ENCODE results near the gene CCDC68.

CCDC68 gene

DNA sequence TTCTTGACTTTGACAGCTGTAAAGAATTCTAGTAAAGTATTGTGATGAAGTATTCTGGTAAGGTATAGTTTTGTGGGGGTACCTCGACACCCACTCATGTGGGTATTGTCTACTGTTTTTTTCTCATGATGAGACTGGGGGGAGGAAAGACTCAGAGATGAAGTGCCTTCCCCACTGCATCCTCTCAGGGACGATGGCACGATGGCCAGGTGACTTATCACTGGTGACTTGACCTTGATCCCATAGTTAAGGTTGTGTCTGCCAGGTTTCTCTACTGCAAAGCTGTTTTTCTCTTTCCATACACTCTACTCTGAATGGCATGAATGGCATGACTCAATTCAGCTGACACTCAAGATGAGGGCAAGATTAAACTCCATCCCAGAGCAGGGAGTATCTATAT lies 936 bp upstream of the CCDC68 start:
- no peak for DNase-seq

- DNase-seq: no peak
These were observed 1.3 kb downstream of the CCDC68 start for GRCh38 chr18:54957996-54958395.

DNA sequence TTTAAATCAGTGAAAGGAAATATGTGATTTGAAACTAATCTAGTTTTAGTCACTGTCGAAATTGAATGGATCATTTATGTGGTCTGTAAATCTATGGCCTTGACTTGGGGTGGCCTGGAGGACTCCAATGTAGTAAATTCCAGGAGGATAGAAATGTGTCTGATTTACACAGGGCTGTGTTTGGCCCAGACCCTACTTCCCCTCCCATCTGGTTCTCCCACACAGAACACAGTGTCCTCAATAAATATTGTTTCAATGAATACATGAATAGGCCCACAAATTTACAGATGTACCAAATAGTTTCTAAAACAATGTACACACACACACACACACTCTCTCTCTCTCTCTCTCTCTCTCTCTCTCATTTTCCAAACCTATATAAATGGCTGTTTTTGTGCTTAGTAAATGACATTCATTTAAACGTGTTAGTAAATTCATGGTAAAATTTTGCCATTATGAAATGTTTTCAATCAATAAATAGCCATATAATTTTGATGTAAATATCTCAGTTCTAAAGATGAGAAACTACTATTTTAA lies 1.9 kb downstream of the CCDC68 start:
- no peak for DNase-seq

DNA sequence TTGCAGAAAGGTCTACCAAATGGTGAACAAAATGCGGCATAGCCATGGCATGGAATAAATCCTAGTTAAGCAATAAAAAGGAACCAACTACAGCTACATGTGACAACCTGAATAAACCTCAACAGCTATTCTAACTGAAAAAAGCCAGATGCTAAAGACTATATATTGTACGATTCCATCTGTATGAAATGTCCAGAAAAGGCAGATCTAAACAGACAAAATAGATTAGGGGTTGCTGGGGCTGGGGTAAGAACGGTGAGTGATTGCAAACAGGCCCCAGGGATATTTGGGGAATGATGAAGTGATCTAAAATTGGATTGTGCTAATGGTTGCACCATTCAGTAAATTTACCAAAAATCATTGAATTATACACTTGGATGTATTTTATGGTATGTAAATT lies 2.8 kb downstream of the CCDC68 start:
- DNase-seq: no peak

DNA sequence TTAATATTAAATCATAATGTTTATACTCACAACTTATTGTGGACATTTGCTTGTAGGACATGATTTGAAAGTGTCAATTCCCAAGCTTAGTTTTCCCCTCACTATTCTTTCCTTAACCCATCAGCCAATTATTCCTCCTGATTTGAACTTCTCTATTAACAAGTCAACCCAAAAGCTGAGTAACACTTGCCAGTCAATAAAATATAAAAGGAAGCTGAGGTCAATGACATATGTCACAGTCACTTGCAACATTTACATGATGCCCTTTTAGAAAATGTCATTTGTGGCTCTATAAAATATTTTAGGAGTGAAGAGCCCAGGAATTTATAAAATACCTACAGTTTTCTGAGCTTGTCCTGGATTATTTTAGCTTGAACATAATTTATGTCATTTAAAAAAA lies 7.2 kb downstream of the CCDC68 start:
- DNase-seq: no peak

- no peak for DNase-seq
These were observed 9.0 kb downstream of the CCDC68 start for GRCh38 chr18:54950221-54950620.

DNA sequence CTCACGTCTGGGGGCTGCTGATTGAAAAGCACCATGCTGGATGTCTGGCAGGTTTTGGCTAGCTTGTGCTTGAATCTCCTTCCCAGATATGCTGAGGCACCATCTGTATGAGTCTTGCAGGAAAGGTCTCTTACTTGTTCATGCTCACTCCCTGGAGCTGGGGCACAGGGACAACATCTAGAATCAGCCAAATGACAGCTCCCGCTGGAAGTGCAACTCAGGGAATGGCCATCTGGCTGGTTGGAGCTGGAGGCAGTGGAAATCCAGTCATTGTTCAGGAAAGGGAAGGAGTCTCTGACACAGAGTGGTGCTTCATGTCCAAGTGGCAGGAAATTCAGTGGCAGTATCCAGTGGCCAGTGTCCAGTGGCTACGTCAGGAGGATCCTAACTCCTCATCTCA lies 9.7 kb downstream of the CCDC68 start:
- no peak for DNase-seq

- DNase-seq: no peak
These were observed 10.9 kb downstream of the CCDC68 start for GRCh38 chr18:54948350-54948837.

DNA sequence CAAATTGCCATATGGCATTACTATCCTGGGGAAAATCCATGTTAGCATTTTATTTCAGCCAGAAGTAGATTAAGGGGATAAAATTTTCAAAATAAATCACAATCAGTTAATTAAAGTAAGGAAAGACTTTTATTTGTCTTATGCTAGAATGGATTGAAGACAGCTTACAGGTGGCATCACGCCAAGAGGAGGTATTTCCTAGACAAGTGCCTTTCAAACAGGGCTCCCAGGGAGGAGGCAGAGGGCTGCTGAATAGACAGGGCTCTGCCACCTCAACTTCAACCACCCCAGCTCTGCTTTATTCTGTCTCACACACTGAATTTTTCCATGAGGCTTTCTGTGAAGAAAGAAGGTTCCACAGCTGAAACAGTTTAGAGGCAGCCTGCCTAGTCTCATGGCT lies 12.2 kb downstream of the CCDC68 start:
- DNase-seq: no peak

DNA sequence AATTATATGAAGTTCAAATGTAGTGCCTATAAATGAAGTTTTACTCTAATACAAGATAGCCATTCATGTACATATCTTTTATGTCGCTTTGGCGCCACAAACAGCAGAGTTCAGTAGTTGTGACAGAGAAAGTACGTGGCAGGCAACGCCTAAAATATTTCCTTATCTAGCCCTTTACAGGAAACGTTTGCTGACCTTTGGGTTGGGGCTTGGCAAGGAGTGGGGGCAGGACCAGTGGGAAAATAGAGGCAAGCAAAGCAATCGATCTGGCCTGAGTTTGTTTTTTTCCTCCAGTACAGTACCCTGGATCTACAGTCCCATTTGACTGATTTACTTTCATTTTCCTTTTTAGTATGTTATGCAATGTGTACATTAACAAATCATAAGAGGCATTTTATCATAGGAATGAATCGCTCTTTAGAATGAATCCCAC lies 13.1 kb downstream of the CCDC68 start:
- peak in 1 of 5 donors; percentile 48 for DNase-seq

DNA sequence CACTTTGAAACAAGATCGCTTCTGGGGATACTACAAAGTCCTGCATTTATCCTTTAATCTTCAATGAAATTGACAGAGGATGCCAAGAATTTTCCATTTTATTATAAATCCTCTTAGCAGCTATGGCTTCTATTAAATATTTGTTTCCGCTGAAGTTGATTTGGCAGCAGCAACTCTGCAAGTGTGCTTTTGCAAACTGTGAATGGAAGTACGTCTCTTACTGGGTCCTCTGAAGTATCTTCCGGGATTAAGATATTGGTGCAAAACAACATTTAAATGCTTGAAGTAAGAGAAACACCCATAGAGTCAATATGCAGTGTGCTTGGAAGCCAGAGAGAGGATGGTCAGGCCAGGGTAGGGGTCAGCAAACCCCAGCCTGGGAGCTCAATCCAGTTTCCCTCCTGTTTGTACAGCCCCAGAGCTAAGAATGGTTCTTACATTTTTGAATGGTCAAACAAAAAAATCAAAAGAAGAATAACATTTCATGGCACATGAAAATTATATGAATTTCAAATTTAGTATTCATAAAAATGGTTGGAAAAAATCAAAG lies 13.6 kb downstream of the CCDC68 start:
- no peak for DNase-seq

DNA sequence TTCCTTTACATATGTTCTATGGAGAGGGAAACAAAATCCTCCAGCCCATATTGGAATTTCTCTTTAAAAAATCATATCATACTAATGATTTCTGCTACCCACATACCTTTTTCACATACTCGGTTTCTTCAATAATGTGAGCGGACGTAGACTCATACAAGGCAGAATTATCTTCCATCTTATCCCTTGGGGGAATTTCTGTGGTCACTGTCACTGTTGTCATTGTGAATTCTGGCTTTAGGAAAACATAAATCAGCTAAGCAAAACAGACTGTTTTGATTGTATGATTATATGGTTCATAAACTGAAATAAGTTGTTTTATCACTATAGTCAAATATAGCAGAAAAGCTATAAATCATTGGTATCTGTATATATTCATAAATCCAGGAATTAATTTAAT lies 16.7 kb downstream of the CCDC68 start:
- DNase-seq: no peak

DNA sequence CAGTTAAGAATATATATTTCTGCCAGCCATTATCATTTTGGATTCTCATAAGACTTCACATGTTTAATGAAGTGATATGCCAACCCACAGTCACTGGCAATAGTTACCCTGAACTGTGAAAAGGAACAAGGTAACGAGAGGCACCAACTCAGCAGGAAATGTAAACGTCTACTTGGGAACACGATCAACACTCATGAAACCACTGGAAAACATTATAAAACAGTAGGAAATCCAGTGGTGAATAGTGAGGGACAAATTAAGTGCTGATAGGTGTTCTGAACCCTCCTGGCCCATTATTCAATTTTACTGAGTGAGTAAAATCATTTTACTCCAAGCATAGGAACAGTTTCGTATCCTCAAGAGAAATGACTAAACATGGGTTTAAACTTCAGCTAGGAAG lies 17.1 kb downstream of the CCDC68 start:
- DNase-seq: no peak

DNA sequence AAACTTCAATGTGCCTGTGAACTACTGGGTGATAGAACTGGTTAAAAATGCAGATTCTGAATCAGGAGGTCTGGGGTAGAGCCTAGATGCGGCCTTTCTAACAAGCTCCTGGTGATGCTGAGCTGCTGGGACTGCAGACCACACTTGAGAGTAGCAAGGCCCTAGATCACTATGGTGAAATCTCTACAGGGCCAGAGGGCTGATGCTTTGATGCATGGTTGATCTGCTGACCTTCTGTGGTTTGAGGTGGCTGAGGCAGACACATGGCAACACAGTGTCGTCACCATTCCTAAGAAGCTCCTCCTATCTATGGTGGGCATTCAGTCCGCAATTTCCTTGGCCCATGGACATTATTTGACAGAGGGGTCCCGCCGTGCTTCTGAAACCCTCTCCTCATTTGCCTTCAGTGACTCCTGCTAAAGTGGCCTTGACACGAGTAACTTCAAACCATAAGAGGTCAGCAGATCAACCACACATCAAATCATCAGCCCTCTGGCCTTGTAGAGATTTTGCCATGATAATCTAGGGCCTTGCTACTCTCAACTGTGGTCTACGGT lies 19.8 kb downstream of the CCDC68 start:
- DNase-seq: no peak

DNA sequence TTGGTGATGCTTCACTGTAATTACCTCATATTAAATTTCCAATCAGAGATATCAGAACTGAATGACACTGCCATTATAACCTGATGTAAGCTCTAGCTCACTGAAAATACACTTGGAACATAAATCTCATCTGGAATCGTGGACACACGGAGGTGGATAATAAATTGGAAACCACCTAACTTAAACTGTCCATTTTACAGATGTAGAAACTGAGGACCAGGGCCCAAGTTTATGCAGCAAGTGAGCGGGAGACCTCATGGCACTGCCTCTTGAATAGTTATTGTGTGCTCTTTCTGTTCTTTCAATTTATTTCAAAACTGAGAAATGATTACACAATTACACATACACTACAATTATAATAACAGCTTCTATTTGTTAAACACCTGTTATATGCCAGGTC lies 20.8 kb downstream of the CCDC68 start:
- DNase-seq: no peak

- no peak for DNase-seq
These were observed 26.8 kb downstream of the CCDC68 start for GRCh38 chr18:54932472-54932871.

DNA sequence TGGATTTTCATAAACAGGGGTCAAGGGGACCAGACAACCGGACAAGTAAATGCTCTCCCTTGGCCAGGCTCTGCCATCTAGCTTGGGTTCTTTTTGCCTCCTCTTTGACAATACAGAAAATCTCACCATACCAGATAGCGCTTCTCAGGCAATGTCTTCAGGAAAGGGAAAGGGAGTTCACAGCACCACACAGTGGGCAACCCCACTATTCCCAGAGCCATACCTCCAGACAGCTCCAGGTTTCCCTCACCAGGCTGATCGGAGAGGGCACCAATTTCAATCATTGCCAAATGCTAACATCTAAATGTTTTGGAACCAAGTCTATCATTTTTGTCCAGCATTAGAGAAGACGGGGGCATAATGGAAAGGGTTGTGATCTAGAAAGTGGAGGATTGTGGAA lies 28.1 kb downstream of the CCDC68 start:
- no peak for DNase-seq

- no peak for DNase-seq
These were observed 31.0 kb downstream of the CCDC68 start for GRCh38 chr18:54928236-54928635.

DNA sequence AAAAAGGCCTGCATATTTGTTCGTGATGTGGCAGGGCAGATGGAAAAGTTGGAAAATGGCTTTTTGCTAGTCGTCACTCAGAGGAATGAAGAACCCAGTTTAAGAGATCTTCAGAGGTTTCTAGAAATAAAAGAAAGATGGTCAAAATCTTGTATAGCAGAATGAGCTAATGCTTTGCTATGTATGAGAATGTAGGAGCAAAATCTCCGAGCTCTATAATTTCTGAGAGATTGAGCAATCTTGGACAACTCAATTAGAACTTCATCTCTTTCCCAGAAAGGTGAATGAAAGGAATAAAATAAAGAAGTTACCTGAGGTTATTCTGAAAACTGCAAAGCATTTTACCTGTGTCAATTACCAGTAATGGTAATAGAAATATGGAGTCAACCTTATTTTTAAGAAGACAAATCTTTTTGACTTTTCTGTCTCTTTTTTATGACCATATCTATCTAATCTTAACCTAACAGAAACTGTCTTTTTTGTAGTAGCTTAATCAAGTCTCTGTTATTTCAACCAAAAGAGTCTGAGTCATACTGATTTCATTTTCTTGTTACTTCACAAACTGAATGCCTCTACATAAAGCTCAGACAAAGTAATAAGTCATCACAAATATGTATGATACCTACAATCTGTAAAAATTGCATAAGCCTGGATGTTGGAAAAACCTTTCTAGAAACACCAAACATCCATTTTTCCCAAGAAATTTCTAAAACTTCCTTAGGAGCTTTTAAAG lies 32.5 kb downstream of the CCDC68 start:
- DNase-seq: no peak

DNA sequence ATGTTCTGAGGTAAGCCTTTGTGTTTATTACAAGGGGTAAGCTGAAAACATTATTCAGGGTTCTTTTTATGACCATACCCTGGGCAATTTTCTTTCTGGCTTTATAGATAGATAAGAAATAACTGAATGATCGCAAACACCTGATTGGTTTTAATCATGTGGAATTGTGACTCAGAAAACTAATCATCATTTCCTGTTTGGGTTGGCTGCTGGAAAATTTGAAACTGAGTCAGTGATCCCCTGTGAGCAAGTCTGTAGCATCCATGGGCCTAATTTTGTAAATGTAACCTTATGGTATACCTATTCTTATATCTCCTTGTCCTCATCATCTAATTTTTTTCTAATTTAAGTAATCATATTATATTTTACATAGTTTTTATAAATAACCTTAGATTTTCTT lies 34.3 kb downstream of the CCDC68 start:
- DNase-seq: no peak

- no peak for DNase-seq
These were observed 35.8 kb downstream of the CCDC68 start for GRCh38 chr18:54923339-54923956.

GRCh38 chr18:54919412-54919811 lies 39.8 kb downstream of the CCDC68 start:
- no peak for DNase-seq

- no peak for DNase-seq
These were observed 41.2 kb downstream of the CCDC68 start for GRCh38 chr18:54918060-54918459.

- no peak for DNase-seq
These were observed 42.8 kb downstream of the CCDC68 start for GRCh38 chr18:54916507-54916906.

Measured in T-helper 1 cell (primary cell).